Trophoblast cell (in vitro differentiated cells and primary cell): ENCODE data around the gene EPAS1.

ENCODE experiments used
- DNase-seq, 2 donors: peaks; one replicate each; pipeline ENCODE4 v3.0.0-alpha.2; 2016
- H2AFZ ChIP-seq: 2 replicates; pipeline ENCODE4 v1.6.1; 2013; ENCODE audit warnings: low read length, moderate library complexity, mild to moderate bottlenecking; ENCODE audit not compliant: insufficient read depth, poor library complexity
- H2AK5ac ChIP-seq: 2 replicates; pipeline ENCODE4 v1.6.1; 2013; ENCODE audit warnings: mild to moderate bottlenecking, low read length
- H2BK120ac ChIP-seq: 2 replicates; pipeline ENCODE4 v1.6.1; 2013; ENCODE audit warnings: low read length, mild to moderate bottlenecking, moderate library complexity; ENCODE audit not compliant: insufficient read depth, poor library complexity
- H2BK12ac ChIP-seq: 2 replicates; pipeline ENCODE4 v1.6.1; 2013; ENCODE audit warnings: mild to moderate bottlenecking, low read length, moderate library complexity
- H2BK5ac ChIP-seq: 2 replicates; pipeline ENCODE4 v1.6.1; 2013; ENCODE audit warnings: low read length, low read depth, moderate library complexity, mild to moderate bottlenecking; ENCODE audit not compliant: poor library complexity
- H3K14ac ChIP-seq: 2 replicates; pipeline ENCODE4 v1.6.1; 2013; ENCODE audit warnings: mild to moderate bottlenecking, low read length
- H3K18ac ChIP-seq: 2 replicates; pipeline ENCODE4 v1.6.1; 2013; ENCODE audit warnings: mild to moderate bottlenecking, low read length
- H3K23ac ChIP-seq: 2 replicates; pipeline ENCODE4 v1.6.1; 2013; ENCODE audit warnings: low read length
- H3K27ac ChIP-seq: 2 replicates; pipeline ENCODE4 v1.5.1; 2013; ENCODE audit warnings: low read depth, mild to moderate bottlenecking, inconsistent platforms, low read length, moderate library complexity
- H3K27me3 ChIP-seq: 2 replicates; pipeline ENCODE4 v1.6.1; 2013; ENCODE audit warnings: inconsistent platforms, mild to moderate bottlenecking, low read length, moderate library complexity; ENCODE audit not compliant: insufficient read depth
- H3K36me3 ChIP-seq, 2 experiments: 1 replicate in 1 of 2; 2 replicates in 1 of 2; pipeline ENCODE4 v1.6.1; 2013; ENCODE audit warnings: low read length in 2 of 2, mild to moderate bottlenecking in 2 of 2, moderate library complexity in 1 of 2; ENCODE audit not compliant: insufficient read depth in 2 of 2, control insufficient read depth in 1 of 2
- H3K4ac ChIP-seq: 2 replicates; pipeline ENCODE4 v1.6.1; 2013; ENCODE audit warnings: low read depth, mild to moderate bottlenecking, low read length, moderate library complexity
- H3K4me1 ChIP-seq, 2 experiments: 1 replicate in 1 of 2; 2 replicates in 1 of 2; pipeline ENCODE4 v1.6.1; 2013; ENCODE audit warnings: low read length in 2 of 2, mild to moderate bottlenecking in 2 of 2, moderate library complexity in 1 of 2; ENCODE audit not compliant: insufficient read depth in 2 of 2, control insufficient read depth in 1 of 2
- H3K4me2 ChIP-seq: 2 replicates; pipeline ENCODE4 v1.6.1; 2013; ENCODE audit warnings: inconsistent platforms, mild to moderate bottlenecking, low read length, moderate library complexity
- H3K4me3 ChIP-seq: 2 replicates; pipeline ENCODE4 v1.5.1; 2013; ENCODE audit warnings: mild to moderate bottlenecking, low read depth, low read length, inconsistent platforms
- H3K79me1 ChIP-seq: one replicate; pipeline ENCODE4 v1.6.1; 2013; ENCODE audit warnings: low read length
- H3K79me2 ChIP-seq: 2 replicates; pipeline ENCODE4 v1.6.1; 2013; ENCODE audit warnings: low read length, mild to moderate bottlenecking; ENCODE audit not compliant: control insufficient read depth, insufficient read depth, poor library complexity
- H3K9ac ChIP-seq: 2 replicates; pipeline ENCODE4 v1.6.1; 2013; ENCODE audit warnings: mild to moderate bottlenecking, low read length
- H3K9me3 ChIP-seq: 2 replicates; pipeline ENCODE4 v1.6.1; 2013; ENCODE audit warnings: low read depth, mild to moderate bottlenecking, control low read depth, inconsistent platforms, low read length; ENCODE audit not compliant: insufficient read depth
- H4K12ac ChIP-seq: 2 replicates; pipeline ENCODE4 v1.6.1; 2013; ENCODE audit warnings: low read depth, mild to moderate bottlenecking, low read length, moderate library complexity
- H4K8ac ChIP-seq: 2 replicates; pipeline ENCODE4 v1.6.1; 2013; ENCODE audit warnings: low read depth, mild to moderate bottlenecking, low read length, moderate library complexity
- H4K91ac ChIP-seq: one replicate; pipeline ENCODE4 v1.6.1; 2013; ENCODE audit warnings: low read depth, mild to moderate bottlenecking, low read length, moderate library complexity
- WGBS: extraction: QIAGEN DNeasy Blood & Tissue Kit; methylation state at CpG from one replicate; pipeline ENCODE4 v1.1.7; 2013; ENCODE audit warnings: missing lambda C conversion rate; ENCODE audit not compliant: insufficient read length, insufficient coverage; ENCODE audit errors: extremely low coverage; 5-methylcytosine and 5-hydroxymethylcytosine counted together

Gene EPAS1

DNA sequence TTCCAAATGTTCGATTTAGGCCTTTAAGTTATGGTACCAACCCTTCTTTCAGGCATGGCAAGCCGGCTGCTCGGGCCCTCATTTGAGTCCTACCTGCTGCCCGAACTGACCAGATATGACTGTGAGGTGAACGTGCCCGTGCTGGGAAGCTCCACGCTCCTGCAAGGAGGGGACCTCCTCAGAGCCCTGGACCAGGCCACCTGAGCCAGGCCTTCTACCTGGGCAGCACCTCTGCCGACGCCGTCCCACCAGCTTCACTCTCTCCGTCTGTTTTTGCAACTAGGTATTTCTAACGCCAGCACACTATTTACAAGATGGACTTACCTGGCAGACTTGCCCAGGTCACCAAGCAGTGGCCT is 87.2 kb downstream of the EPAS1 start:
- Histone ChIP-seq H3K4ac (no peak overlapping the region), H3K36me3 (peaks cover 71 to 83% of the 10 kb centered on the region in 2 experiments), H3K4me3 (no peak overlapping the region), H3K9ac (no peak overlapping the region), H2AFZ (no peak overlapping the region), H4K12ac (no peak overlapping the region), H3K27ac (no peak overlapping the region), H3K4me2 (no peak overlapping the region), H4K91ac (no peak overlapping the region), H3K14ac (no peak overlapping the region), H2BK12ac (no peak overlapping the region), H3K23ac (no peak overlapping the region), H2BK5ac (no peak overlapping the region), H3K4me1 (peaks cover 5 to 14% of the 10 kb centered on the region in 2 experiments), H2BK120ac (no peak overlapping the region), H3K79me1 (peaks cover 5% of the 10 kb centered on the region), H4K8ac (no peak overlapping the region), H3K9me3 (no peaks in the 10 kb centered on the region), H2AK5ac (no peak overlapping the region), H3K18ac (no peak overlapping the region), H3K79me2 (peaks cover 2% of the 10 kb centered on the region), H3K27me3 (no peaks in the 10 kb centered on the region)
- DNase-seq: no peak
- no CpG with 5 or more reads among the region's 12 CpGs for WGBS

DNA sequence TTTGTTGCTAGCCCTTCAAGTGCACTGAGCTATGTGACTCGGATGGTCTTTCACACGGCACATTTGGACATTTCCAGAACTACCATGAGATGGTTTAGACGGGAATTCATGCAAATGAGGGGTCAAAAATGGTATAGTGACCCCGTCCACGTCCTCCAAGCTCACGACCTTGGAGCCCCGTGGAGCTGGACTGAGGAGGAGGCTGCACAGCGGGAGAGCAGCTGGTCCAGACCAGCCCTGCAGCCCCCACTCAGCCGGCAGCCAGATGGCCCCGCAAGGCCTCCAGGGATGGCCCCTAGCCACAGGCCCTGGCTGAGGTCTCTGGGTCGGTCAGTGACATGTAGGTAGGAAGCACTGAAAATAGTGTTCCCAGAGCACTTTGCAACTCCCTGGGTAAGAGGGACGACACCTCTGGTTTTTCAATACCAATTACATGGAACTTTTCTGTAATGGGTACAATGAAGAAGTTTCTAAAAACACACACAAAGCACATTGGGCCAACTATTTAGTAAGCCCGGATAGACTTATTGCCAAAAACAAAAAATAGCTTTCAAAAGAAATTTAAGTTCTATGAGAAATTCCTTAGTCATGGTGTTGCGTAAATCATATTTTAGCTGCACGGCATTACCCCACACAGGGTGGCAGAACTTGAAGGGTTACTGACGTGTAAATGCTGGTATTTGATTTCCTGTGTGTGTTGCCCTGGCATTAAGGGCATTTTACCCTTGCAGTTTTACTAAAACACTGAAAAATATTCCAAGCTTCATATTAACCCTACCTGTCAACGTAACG is 88.8 kb downstream of the EPAS1 start:
- Histone ChIP-seq H3K79me2 (peaks cover 2% of the 10 kb centered on the region), H4K8ac (no peak overlapping the region), H2BK120ac (no peak overlapping the region), H3K36me3 (peaks cover 56 to 68% of the 10 kb centered on the region in 2 experiments), H3K79me1 (peaks cover 12% of the 10 kb centered on the region), H3K4me3 (no peak overlapping the region), H3K23ac (no peak overlapping the region), H3K9ac (no peak overlapping the region), H3K18ac (no peak overlapping the region), H2AK5ac (no peak overlapping the region), H3K4me1 (peaks cover 10 to 21% of the 10 kb centered on the region in 2 experiments), H2AFZ (no peak overlapping the region), H4K12ac (no peak overlapping the region), H2BK12ac (no peak overlapping the region), H3K27ac (no peak overlapping the region), H2BK5ac (no peak overlapping the region), H3K14ac (no peak overlapping the region), H3K4me2 (no peak overlapping the region), H3K27me3 (no peaks in the 10 kb centered on the region), H3K4ac (no peak overlapping the region), H4K91ac (no peak overlapping the region), H3K9me3 (no peaks in the 10 kb centered on the region)
- DNase-seq: peak in 1 of 2 donors; percentile 79
- WGBS: no CpG with 5 or more reads among the region's 18 CpGs

DNA sequence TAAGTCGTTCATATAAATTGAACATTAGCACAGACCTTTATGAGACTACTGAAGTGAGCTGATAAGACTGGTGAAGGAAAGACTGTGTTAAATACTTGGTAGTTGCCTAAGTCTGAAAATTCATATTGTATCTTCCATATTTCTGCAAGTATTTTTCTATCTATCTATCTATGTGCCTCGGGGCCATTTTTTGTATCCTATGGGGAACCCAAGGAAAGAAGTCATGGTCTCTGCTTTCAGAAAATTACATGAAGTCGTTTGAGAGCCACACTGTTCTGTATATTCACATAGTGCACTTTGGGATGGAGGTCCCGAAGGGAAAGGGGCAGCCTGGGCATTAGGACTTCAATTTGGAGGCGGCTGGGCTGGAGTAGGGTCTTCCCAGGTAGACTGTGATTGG is 89.6 kb downstream of the EPAS1 start:
- H2BK5ac ChIP-seq: no peak overlapping the region
- H4K12ac ChIP-seq: no peak overlapping the region
- H2AK5ac ChIP-seq: no peak overlapping the region
- no peak overlapping the region for H3K18ac ChIP-seq
- peak in 1 of 2 donors; percentile 74 for DNase-seq
- H3K23ac ChIP-seq: no peak overlapping the region
- H3K27me3 ChIP-seq: no peaks in the 10 kb centered on the region
- H3K4me2 ChIP-seq: no peak overlapping the region
- no peak overlapping the region for H4K8ac ChIP-seq
- H3K79me2 ChIP-seq: peaks cover 2% of the 10 kb centered on the region
- no peak overlapping the region for H3K4ac ChIP-seq
- H3K14ac ChIP-seq: no peak overlapping the region
- H3K9me3 ChIP-seq: no peaks in the 10 kb centered on the region
- no peak overlapping the region for H3K4me3 ChIP-seq
- no peak overlapping the region for H4K91ac ChIP-seq
- no CpG with 5 or more reads among the region's 5 CpGs for WGBS
- peak overlapping the region; percentile 22 for H3K27ac ChIP-seq
- no peak overlapping the region for H2AFZ ChIP-seq
- H3K36me3 ChIP-seq: peaks cover 48 to 60% of the 10 kb centered on the region in 2 experiments
- peaks cover 12% of the 10 kb centered on the region for H3K79me1 ChIP-seq
- H3K9ac ChIP-seq: no peak overlapping the region
- peaks cover 10 to 25% of the 10 kb centered on the region in 2 experiments for H3K4me1 ChIP-seq
- no peak overlapping the region for H2BK12ac ChIP-seq
- H2BK120ac ChIP-seq: no peak overlapping the region

DNA sequence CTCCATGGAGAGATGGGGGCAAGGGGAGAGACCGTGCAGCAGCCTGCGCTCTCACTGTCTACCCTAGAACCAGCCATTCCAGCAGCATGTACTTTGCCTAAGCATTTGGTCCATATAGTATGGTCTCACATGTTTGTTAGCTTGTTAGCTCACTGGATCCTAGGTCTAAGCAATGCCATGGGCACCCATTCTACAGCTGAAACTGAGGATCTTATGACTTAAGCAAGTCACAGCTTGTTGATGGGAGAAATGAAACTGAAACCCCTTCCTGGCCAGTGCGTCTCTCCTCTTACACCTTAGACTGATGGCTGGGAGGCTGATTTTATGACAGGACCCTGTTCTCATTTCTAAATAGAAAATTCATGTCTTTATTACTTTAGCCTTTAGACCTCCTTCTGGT is 90.1 kb downstream of the EPAS1 start:
- Histone ChIP-seq H3K23ac (no peak overlapping the region), H3K9ac (no peak overlapping the region), H3K79me1 (peaks cover 12% of the 10 kb centered on the region), H3K4me2 (no peak overlapping the region), H3K4ac (no peak overlapping the region), H2BK120ac (no peak overlapping the region), H4K12ac (no peak overlapping the region), H3K27me3 (no peaks in the 10 kb centered on the region), H4K91ac (no peak overlapping the region), H2BK5ac (no peak overlapping the region), H3K14ac (no peak overlapping the region), H2AFZ (no peak overlapping the region), H4K8ac (peak overlapping the region; percentile 24), H3K36me3 (peaks cover 43 to 55% of the 10 kb centered on the region in 2 experiments), H3K4me1 (peaks cover 10 to 25% of the 10 kb centered on the region in 2 experiments), H3K9me3 (no peaks in the 10 kb centered on the region), H3K79me2 (peaks cover 2% of the 10 kb centered on the region), H2AK5ac (no peak overlapping the region), H3K18ac (peak overlapping the region; percentile 46), H3K4me3 (no peak overlapping the region), H2BK12ac (no peak overlapping the region), H3K27ac (peak overlapping the region; percentile 22)
- DNase-seq: peak in 1 of 2 donors; percentile 47
- WGBS: no CpG with 5 or more reads among the region's 3 CpGs
